WI38 (cell line): ENCODE results near the gene MIER3.

Source experiments
- H3K4me3 ChIP-seq: 2 replicates; pipeline ENCODE4 v1.5.1; 2011; ENCODE audit warnings: low read depth, mild to moderate bottlenecking, control low read depth, low read length
- CTCF ChIP-seq: IDR thresholded peaks from 2 replicates; pipeline ENCODE4 v1.5.1; 2012; ENCODE audit warnings: low read depth, mild to moderate bottlenecking, control low read depth, low read length

MIER3 gene

GRCh38 chr5:56896763-56897162, 55.2 kb downstream of the MIER3 start:
- H3K4me3 ChIP-seq: no peak overlapping the region
- TF ChIP-seq CTCF: no peak

- H3K4me3 ChIP-seq: no peak overlapping the region
- TF ChIP-seq CTCF: no peak
These were observed 58.5 kb downstream of the MIER3 start for GRCh38 chr5:56893251-56893951.

GRCh38 chr5:56881571-56881970, 70.4 kb downstream of the MIER3 start:
- no peak overlapping the region for H3K4me3 ChIP-seq
- TF ChIP-seq CTCF: no peak

GRCh38 chr5:56876327-56876726, 75.6 kb downstream of the MIER3 start:
- H3K4me3 ChIP-seq: no peak overlapping the region
- no peak for TF ChIP-seq CTCF

GRCh38 chr5:56873056-56873455, 78.9 kb downstream of the MIER3 start:
- TF ChIP-seq CTCF: no peak
- no peak overlapping the region for H3K4me3 ChIP-seq

- no peak for TF ChIP-seq CTCF
These were observed 80.1 kb downstream of the MIER3 start for GRCh38 chr5:56871777-56872176.

More at GRCh38 chr5:56871777-56872176, 80.1 kb downstream of the MIER3 start:
- H3K4me3 ChIP-seq: no peak overlapping the region
